GM12892 (cell line): ENCODE data around the gene TPST1.

Experiments used
- POLR2A ChIP-seq: IDR thresholded peaks from 2 replicates; pipeline ENCODE4 v1.6.1; 2011; ENCODE audit warnings: low read depth, low read length, control low read depth
- POLR2AphosphoS5 ChIP-seq: IDR thresholded peaks from 2 replicates; pipeline ENCODE4 v1.6.1; 2011; ENCODE audit warnings: low read depth, low read length, control low read depth

DNA sequence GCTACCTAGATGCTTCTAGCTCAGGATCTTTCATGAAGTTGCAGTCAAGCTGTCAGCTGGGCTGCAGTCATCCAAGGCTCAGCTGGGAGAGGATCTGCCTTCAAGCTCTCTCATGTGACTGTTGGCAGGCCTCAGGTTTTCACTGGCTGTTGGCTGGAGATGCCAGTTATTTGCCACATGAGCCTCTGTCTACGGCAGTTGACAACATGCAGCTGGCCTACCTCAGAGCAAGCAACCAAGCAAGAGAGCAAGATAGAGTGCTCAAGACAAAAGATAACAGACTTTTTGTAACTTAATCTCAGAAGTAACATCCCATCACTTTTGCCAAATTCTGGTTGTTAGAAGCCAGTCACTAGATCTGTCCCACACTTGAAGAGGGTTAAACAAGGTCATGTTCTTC lies 125.8 kb downstream of the TPST1 start:
- TF ChIP-seq POLR2A (no peak), POLR2AphosphoS5 (no peak)
